ENCODE data around the gene SEMA6A.

The SEMA6A gene

GRCh38 chr5:116475338-116475737, 99.3 kb downstream of the SEMA6A start:
- no peak for FAIRE-seq
- TF ChIP-seq POLR2A (IDR thresholded peaks at IDR 0.05; ENCODE audit: low read depth, low read length), result no peak
- no peak for DNase-seq (ENCODE audit: insufficient read length, low spot score)

- DNase-seq (ENCODE audit: insufficient read length, low spot score) (no peak), FAIRE-seq (no peak)
- TF ChIP-seq POLR2A (IDR thresholded peaks at IDR 0.05; ENCODE audit: low read depth, low read length), result no peak
Measured at GRCh38 chr5:116473706-116474105, 100.9 kb downstream of the SEMA6A start.

- TF ChIP-seq POLR2A (IDR thresholded peaks at IDR 0.05; ENCODE audit: low read depth, low read length), result no peak
- DNase-seq (ENCODE audit: insufficient read length, low spot score) (no peak), FAIRE-seq (no peak)
Measured at GRCh38 chr5:116472274-116472673, 102.3 kb downstream of the SEMA6A start.

- TF ChIP-seq POLR2A (IDR thresholded peaks at IDR 0.05; ENCODE audit: low read depth, low read length), result no peak
- DNase-seq (ENCODE audit: insufficient read length, low spot score) (no peak), FAIRE-seq (no peak)
Measured at GRCh38 chr5:116469631-116470030, 105.0 kb downstream of the SEMA6A start.

- no peak for TF ChIP-seq POLR2A (IDR thresholded peaks at IDR 0.05; ENCODE audit: low read depth, low read length)
- no peak for FAIRE-seq
- no peak for DNase-seq (ENCODE audit: insufficient read length, low spot score)
Measured at GRCh38 chr5:116468583-116468982, 106.0 kb downstream of the SEMA6A start.

GRCh38 chr5:116467465-116467843, 107.2 kb downstream of the SEMA6A start:
- TF ChIP-seq POLR2A (IDR thresholded peaks at IDR 0.05; ENCODE audit: low read depth, low read length), result no peak
- no peak for DNase-seq (ENCODE audit: insufficient read length, low spot score)
- no peak for FAIRE-seq

GRCh38 chr5:116466727-116467464, 107.7 kb downstream of the SEMA6A start:
- DNase-seq (ENCODE audit: insufficient read length, low spot score) (no peak), FAIRE-seq (no peak)
- TF ChIP-seq POLR2A (IDR thresholded peaks at IDR 0.05; ENCODE audit: low read depth, low read length), result no peak

- no peak for FAIRE-seq
- no peak for TF ChIP-seq POLR2A (IDR thresholded peaks at IDR 0.05; ENCODE audit: low read depth, low read length)
- DNase-seq (ENCODE audit: insufficient read length, low spot score), result no peak
Measured at GRCh38 chr5:116465411-116465810, 109.2 kb downstream of the SEMA6A start.

GRCh38 chr5:116464144-116464708, 110.4 kb downstream of the SEMA6A start:
- TF ChIP-seq POLR2A (IDR thresholded peaks at IDR 0.05; ENCODE audit: low read depth, low read length), result no peak
- DNase-seq (ENCODE audit: insufficient read length, low spot score), result no peak
- FAIRE-seq, result no peak

- no peak for TF ChIP-seq POLR2A (IDR thresholded peaks at IDR 0.05; ENCODE audit: low read depth, low read length)
- DNase-seq (ENCODE audit: insufficient read length, low spot score) (no peak), FAIRE-seq (no peak)
Measured at GRCh38 chr5:116462500-116462899, 112.1 kb downstream of the SEMA6A start.

GRCh38 chr5:116459301-116459700, 115.3 kb downstream of the SEMA6A start:
- FAIRE-seq, result no peak
- no peak for DNase-seq (ENCODE audit: insufficient read length, low spot score)
- no peak for TF ChIP-seq POLR2A (IDR thresholded peaks at IDR 0.05; ENCODE audit: low read depth, low read length)

GRCh38 chr5:116457062-116457461, 117.6 kb downstream of the SEMA6A start:
- no peak for FAIRE-seq
- no peak for TF ChIP-seq POLR2A (IDR thresholded peaks at IDR 0.05; ENCODE audit: low read depth, low read length)
- DNase-seq (ENCODE audit: insufficient read length, low spot score), result no peak

GRCh38 chr5:116456036-116456435, 118.6 kb downstream of the SEMA6A start:
- FAIRE-seq (no peak), DNase-seq (ENCODE audit: insufficient read length, low spot score) (no peak)
- no peak for TF ChIP-seq POLR2A (IDR thresholded peaks at IDR 0.05; ENCODE audit: low read depth, low read length)

GRCh38 chr5:116455061-116455460, 119.6 kb downstream of the SEMA6A start:
- DNase-seq (ENCODE audit: insufficient read length, low spot score) (no peak), FAIRE-seq (no peak)
- no peak for TF ChIP-seq POLR2A (IDR thresholded peaks at IDR 0.05; ENCODE audit: low read depth, low read length)

- FAIRE-seq, result no peak
Measured at GRCh38 chr5:116454417-116454927, 120.2 kb downstream of the SEMA6A start.

More at GRCh38 chr5:116454417-116454927, 120.2 kb downstream of the SEMA6A start:
- DNase-seq (ENCODE audit: insufficient read length, low spot score), result no peak
- no peak for TF ChIP-seq POLR2A (IDR thresholded peaks at IDR 0.05; ENCODE audit: low read depth, low read length)

Measured in H54 (cell line).